Stimulated activated CD4-positive, alpha-beta T cell treated with anti-CD3 and anti-CD28 coated beads, Interleukin-2, amount 100 ng/mL, for 24 hours (primary cell): ENCODE data around the gene EVA1B.

ENCODE experiments used
- DNase-seq, 2 donors: peaks; one replicate each; pipeline ENCODE4 v3.0.0-alpha.2; 2020

Gene EVA1B

GRCh38 chr1:36307601-36308330, 15.7 kb downstream of the EVA1B start:
- no peak for DNase-seq

GRCh38 chr1:36306902-36307456, 16.5 kb downstream of the EVA1B start:
- DNase-seq: peak; percentile 92 to 95

- peak; percentile 55 to 64 for DNase-seq
Measured at GRCh38 chr1:36306210-36306901, 17.1 kb downstream of the EVA1B start, which contains the start of gene SH3D21. Gene SH3D21 (plus strand): TSS chr1:36306368. CDS start chr1:36306421, 53 bp downstream.

- DNase-seq: no peak
Measured at GRCh38 chr1:36305915-36306209, 17.6 kb downstream of the EVA1B start.

GRCh38 chr1:36304970-36305914, 18.2 kb downstream of the EVA1B start:
- DNase-seq: peak; percentile 52 to 72

GRCh38 chr1:36304521-36304920, 18.9 kb downstream of the EVA1B start:
- DNase-seq: no peak

- DNase-seq: no peak
Measured at GRCh38 chr1:36303650-36304360, 19.6 kb downstream of the EVA1B start.

GRCh38 chr1:36303244-36303643, 20.2 kb downstream of the EVA1B start:
- DNase-seq: no peak

- DNase-seq: no peak
Measured at GRCh38 chr1:36301220-36301619, 22.2 kb downstream of the EVA1B start.

- DNase-seq: peak in 1 of 2 donors; percentile 38
Measured at GRCh38 chr1:36300526-36300925, 22.9 kb downstream of the EVA1B start.

GRCh38 chr1:36298640-36299039, 24.8 kb downstream of the EVA1B start:
- no peak for DNase-seq

GRCh38 chr1:36297062-36297461, 26.4 kb downstream of the EVA1B start:
- no peak for DNase-seq

- no peak for DNase-seq
Measured at GRCh38 chr1:36295390-36295789, 28.1 kb downstream of the EVA1B start.

GRCh38 chr1:36287595-36287994, 35.9 kb downstream of the EVA1B start:
- DNase-seq: no peak

- no peak for DNase-seq
Measured at GRCh38 chr1:36286802-36287201, 36.6 kb downstream of the EVA1B start.

- peak; percentile 54 to 67 for DNase-seq
Measured at GRCh38 chr1:36285443-36286101, 37.9 kb downstream of the EVA1B start.

GRCh38 chr1:36284517-36284916, 38.9 kb downstream of the EVA1B start:
- DNase-seq: no peak

- no peak for DNase-seq
Measured at GRCh38 chr1:36284061-36284460, 39.4 kb downstream of the EVA1B start.

GRCh38 chr1:36279789-36280296, 43.6 kb downstream of the EVA1B start:
- no peak for DNase-seq

GRCh38 chr1:36279110-36279788, 44.2 kb downstream of the EVA1B start:
- DNase-seq: no peak

GRCh38 chr1:36276688-36277087, 46.8 kb downstream of the EVA1B start:
- DNase-seq: no peak
